Ishikawa (cell line): ENCODE results near the gene GID8.

Experiments used
- CREB1 ChIP-seq: IDR thresholded peaks from 2 replicates; pipeline ENCODE4 v1.6.1; 2012; ENCODE audit warnings: low read depth
- EGR1 ChIP-seq: IDR thresholded peaks from 2 replicates; pipeline ENCODE4 v1.6.1; 2012
- TCF12 ChIP-seq: IDR thresholded peaks from 2 replicates; pipeline ENCODE4 v1.6.1; 2012; ENCODE audit warnings: low read depth

DNA sequence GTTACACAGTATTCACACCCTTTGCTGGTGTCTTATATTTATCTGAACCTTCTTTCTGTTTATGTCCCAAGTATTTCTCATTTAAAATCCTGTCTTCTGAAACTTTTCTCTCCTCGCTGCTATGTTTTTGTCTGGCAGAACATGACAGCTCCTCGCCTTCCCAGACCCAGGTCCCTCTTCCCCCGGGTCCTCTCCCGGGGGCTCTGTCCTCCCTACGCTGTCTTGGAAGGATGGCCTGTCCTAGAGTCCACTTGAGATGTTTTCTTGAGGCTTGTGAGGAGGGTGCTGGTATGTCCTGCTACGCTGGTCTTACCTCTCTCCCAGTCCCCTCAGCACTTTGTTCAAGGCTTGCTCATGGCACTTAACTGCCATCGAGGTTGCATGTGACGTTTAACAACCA, 6.2 kb downstream of the GID8 start:
- TF ChIP-seq EGR1 (no peak), CREB1 (no peak), TCF12 (no peak)
